Measurements from ENCODE around the gene ZBP1.

ZBP1 gene

DNA sequence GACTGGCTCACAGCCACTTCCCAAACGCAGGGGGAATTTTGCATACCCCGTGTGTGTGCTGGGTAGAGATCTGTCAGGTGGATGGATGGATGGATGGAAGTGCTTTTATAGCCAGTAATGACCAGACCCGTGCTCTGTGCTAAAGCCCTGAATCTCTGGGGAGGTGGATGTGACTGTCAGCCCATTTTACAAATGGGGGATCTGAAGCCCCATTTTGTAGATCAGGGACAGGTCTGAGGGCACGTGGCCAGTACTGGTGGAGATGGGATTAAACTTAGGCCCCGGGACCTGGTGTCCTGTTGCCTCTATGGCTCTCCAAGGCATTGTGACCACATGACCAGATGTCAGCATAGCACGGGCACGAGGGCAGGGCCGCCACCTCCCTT lies 38.2 kb upstream of the ZBP1 start:
- DNase-seq: no peak

DNA sequence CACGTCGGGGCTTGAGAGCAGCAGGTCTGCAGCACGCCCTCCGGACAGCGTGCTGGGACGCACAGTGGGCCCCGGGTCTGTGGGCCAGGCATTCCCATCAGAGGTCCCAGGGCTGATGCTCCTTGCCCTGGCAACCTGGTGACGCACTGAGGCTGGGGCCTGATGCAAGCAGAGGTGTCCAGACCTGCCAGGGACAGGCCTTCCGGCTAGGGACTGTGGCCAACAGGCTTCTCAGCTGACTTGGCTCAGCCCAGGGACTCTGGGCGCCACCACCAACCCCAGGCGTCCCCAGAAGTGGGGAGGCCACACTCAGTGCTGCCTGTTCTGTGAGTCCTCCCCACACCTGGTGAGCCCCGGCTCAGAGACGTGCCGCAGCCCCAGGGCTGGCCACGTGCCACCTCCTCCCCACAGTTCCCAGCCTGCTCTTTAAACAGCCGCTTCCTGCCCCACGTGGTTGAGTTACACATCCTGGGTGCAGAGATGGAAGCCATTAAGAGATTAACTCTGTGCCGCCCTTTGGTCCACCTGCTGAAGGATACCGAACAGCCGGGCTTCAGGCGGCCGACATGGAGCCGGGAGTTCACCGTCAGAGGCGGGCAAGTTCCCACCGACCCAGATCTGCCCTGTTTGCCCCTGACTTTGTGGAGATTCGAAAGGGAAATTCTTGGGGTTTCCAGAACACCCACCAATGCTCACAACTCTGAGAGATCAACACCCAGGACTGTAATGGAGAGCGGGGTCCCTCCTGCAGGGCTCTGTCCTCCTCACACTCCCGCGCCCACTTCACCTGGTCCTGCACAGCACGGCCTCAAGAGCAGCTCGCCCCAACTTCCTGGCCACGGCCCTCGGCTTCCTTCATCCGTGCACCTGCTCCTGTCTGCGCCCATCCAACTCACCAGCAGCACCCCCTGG lies 37.6 kb upstream of the ZBP1 start:
- DNase-seq: no peak

GRCh38 chr20:57656821-57657534 lies 36.8 kb upstream of the ZBP1 start:
- no peak for DNase-seq

DNA sequence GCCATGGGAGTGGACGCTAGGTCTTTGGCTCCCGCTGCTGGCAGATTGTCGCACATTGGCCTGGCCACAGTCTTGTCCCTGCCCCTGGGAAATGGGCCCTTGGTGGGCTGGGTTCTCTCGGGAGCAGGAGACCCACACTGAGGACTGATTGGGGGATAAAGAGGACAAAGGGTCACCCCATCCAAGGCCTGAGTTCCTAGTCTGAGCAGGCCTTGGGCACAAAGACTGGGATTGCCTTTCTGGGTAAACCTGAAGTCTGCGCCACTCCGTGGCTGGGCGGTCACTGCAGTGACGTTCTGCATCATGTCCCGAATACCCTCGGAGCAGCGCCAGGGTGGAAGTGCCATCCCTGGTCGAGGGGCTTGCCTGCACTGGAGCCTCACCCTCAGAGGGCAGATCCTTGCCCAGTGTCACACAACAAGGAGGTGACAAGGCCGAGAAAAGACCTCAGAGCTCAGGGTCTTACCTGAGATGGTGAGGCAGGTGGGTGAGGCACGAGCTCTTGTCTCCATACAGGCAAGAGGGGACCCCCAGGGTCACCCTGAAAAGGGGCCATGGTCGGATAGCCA lies 36.1 kb upstream of the ZBP1 start:
- DNase-seq: no peak

DNA sequence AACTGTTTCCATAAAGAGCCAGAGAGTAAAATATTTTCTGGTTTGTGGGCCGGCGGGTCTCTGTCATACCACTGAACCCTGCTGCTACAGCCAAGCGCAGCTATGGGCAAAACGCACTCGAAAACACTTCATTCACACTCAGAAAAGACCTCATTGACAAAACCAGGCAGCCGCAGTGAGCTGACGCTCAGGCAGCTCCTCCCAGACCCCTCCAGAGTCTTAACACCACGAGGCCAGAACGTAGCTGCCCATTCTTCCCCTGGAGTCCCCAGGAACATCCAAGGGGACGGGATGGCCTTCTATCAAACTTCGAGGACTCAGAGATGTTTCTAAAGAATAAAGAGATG lies 35.6 kb upstream of the ZBP1 start:
- DNase-seq: no peak

- no peak for DNase-seq
Measured at GRCh38 chr20:57654998-57655808, 35.0 kb upstream of the ZBP1 start.

GRCh38 chr20:57654363-57654997 lies 34.3 kb upstream of the ZBP1 start:
- DNase-seq: no peak

DNA sequence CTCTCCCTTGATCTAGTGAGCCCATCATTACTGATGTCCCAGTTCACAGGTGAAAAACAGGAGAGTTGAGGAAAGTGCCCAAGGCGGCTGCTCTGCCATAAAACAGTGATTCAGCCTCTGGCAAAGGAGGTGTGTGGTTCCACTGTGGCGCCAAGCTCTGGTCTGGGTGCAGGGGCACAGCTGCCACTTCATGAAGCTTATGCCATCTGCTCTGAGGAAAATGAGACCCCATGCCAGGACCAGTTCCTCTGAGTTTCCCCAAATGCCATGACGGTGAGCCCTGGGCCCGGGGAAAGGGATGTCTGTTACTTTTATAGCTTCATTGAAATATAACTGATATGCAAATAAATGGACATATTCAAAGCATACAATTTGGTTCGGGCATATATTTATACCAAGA lies 33.7 kb upstream of the ZBP1 start:
- no peak for DNase-seq

- no peak for DNase-seq
Measured at GRCh38 chr20:57653546-57653900, 33.3 kb upstream of the ZBP1 start.

- no peak for DNase-seq
Measured at GRCh38 chr20:57652606-57653545, 32.6 kb upstream of the ZBP1 start.

GRCh38 chr20:57651881-57652605 lies 31.8 kb upstream of the ZBP1 start:
- no peak for DNase-seq

- no peak for DNase-seq
Measured at GRCh38 chr20:57650756-57651483, 30.7 kb upstream of the ZBP1 start.

DNA sequence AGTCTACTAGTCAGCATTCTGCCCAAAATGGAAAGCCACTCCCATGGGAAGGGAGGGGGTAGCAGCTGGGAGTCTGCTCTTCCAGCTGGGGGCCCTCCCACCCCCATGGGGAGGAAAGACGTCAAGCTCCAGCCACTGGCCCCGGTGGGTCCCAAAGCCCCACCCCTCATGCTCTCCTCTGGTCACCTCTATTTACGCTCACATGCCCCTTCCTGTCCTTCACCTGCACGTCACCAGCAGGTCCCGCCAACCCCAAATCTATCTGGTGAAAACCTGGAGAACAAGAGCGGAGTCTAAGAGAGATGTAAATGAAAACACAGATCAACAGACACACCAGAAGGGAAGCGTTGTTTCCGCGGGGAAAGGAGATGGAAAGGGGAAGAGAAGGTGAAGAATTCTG lies 30.0 kb upstream of the ZBP1 start:
- no peak for DNase-seq

- no peak for DNase-seq
Measured at GRCh38 chr20:57649617-57650015, 29.4 kb upstream of the ZBP1 start.

DNA sequence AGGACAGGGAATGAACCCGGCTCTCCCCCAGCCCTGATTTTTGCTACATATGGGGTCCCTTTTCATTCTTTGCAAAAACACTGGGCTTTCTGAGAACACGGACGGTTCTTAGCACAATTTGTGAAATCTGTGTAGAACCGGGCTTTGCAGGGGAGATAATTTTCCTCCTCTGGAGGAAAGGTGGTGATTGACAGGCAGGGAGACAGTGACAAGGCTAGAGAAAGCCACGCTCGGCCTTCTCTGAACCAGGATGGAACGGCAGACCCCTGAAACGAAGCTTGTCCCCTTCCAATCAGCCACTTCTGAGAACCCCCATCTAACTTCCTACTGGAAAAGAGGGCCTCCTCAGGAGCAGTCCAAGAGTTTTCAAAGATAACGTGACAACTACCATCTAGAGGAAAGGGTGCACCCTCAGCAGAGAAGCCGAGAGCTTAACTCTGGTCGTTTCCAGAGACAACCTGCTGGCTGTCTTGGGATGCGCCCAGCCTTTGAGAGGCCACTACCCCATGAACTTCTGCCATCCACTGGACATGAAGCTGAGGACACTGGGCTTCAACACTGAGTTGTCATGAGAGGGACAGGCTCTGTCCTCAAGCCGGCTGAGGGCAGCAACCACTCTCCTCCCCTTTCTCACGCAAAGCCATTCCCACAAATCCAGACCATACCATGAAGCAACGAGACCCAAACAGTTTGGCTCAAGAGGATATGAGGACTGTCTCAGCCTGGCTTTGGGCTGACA lies 28.8 kb upstream of the ZBP1 start:
- DNase-seq: no peak

- no peak for DNase-seq
Measured at GRCh38 chr20:57647933-57648785, 27.9 kb upstream of the ZBP1 start.

GRCh38 chr20:57647006-57647932 lies 27.0 kb upstream of the ZBP1 start:
- DNase-seq: no peak
